OCI-LY1 (cell line): ENCODE results near the gene CPSF4L.
A peak's percentile ranks its signal among the peaks of the same experiment; 100 is the strongest.
"Not testable (repeated sequence)": the region's sequence is repeated elsewhere in the genome, so short reads cannot be mapped to it uniquely, and the experiment has no call there.

ENCODE experiments used
- H2AFZ ChIP-seq: fragments of 200-600 bp; sonication (generic), shearing (Covaris generic); 2 replicates; pipeline ENCODE4 v1.6.0; 2014; ENCODE audit warnings: antibody characterized with exemption, mild to moderate bottlenecking, low read length
- H3F3A ChIP-seq: fragments of 200-600 bp; sonication (generic), shearing (Covaris generic); 2 replicates; pipeline ENCODE4 v1.6.0; 2014; ENCODE audit warnings: mild to moderate bottlenecking, antibody characterized with exemption, low read length, moderate library complexity; ENCODE audit not compliant: insufficient read depth
- H3K27ac ChIP-seq: fragments of 200-600 bp; sonication (generic); 2 replicates; pipeline ENCODE4 v1.5.1; 2014; ENCODE audit warnings: low read length, mixed run types, mild to moderate bottlenecking, low read depth; ENCODE audit not compliant: poor library complexity, severe bottlenecking
- H3K27me3 ChIP-seq: fragments of 200-600 bp; sonication (generic); 2 replicates; pipeline ENCODE4 v1.6.0; 2014; ENCODE audit warnings: antibody characterized with exemption, mild to moderate bottlenecking, low read length, moderate library complexity; ENCODE audit not compliant: insufficient read depth
- H3K36me3 ChIP-seq: fragments of 200-600 bp; sonication (generic); 2 replicates; pipeline ENCODE4 v1.6.1; 2014; ENCODE audit warnings: mild to moderate bottlenecking, antibody characterized with exemption, low read length, moderate library complexity, mixed read lengths; ENCODE audit not compliant: insufficient read depth
- H3K4me1 ChIP-seq: fragments of 200-600 bp; sonication (generic); 2 replicates; pipeline ENCODE4 v1.5.1; 2014; ENCODE audit warnings: mild to moderate bottlenecking, low read length, moderate library complexity; ENCODE audit not compliant: insufficient read depth, severe bottlenecking
- H3K4me2 ChIP-seq: fragments of 200-600 bp; sonication (generic), shearing (Covaris generic); 2 replicates; pipeline ENCODE4 v1.6.1; 2014; ENCODE audit warnings: low read length
- H3K4me3 ChIP-seq: fragments of 200-600 bp; sonication (generic); 2 replicates; pipeline ENCODE4 v1.5.1; 2014; ENCODE audit warnings: low read length, low read depth, mild to moderate bottlenecking, mixed read lengths; ENCODE audit not compliant: poor library complexity, severe bottlenecking
- H3K79me2 ChIP-seq: fragments of 200-600 bp; shearing (Covaris generic); 2 replicates; pipeline ENCODE4 v1.6.1; 2016; ENCODE audit warnings: mixed run types, low read length, mixed read lengths; ENCODE audit not compliant: insufficient read depth
- H3K9ac ChIP-seq: fragments of 200-600 bp; sonication (generic), shearing (Covaris generic); 2 replicates; pipeline ENCODE4 v1.6.1; 2014; ENCODE audit warnings: mild to moderate bottlenecking, low read length, mixed read lengths
- H3K9me2 ChIP-seq: fragments of 200-600 bp; sonication (generic), shearing (Covaris generic); 2 replicates; pipeline ENCODE4 v1.6.1; 2014; ENCODE audit warnings: low read depth, mild to moderate bottlenecking, low read length, mixed read lengths
- H3K9me3 ChIP-seq: fragments of 200-600 bp; shearing (Covaris generic); 2 replicates; pipeline ENCODE4 v1.6.1; 2014; ENCODE audit warnings: low read length, mixed read lengths
- H4K20me1 ChIP-seq: fragments of 200-600 bp; sonication (generic), shearing (Covaris generic); 2 replicates; pipeline ENCODE4 v1.6.0; 2016; ENCODE audit warnings: mild to moderate bottlenecking, low read length; ENCODE audit not compliant: insufficient read depth
- EZH2 ChIP-seq: fragments of 200-600 bp; sonication (generic), shearing (Covaris generic); IDR thresholded peaks from 2 replicates; pipeline ENCODE4 v1.8.0; 2017; ENCODE audit warnings: borderline replicate concordance, mixed run types, mild to moderate bottlenecking, antibody characterized with exemption, low read length, moderate library complexity, mixed read lengths
- TF ChIP-seq, protein P1 (sequence below): fragments of 200-600 bp; sonication (generic), shearing (Covaris generic); IDR thresholded peaks from 2 replicates; pipeline ENCODE4 v1.5.1; 2017; ENCODE audit warnings: mild to moderate bottlenecking, antibody characterized with exemption, low read length, moderate library complexity, mixed read lengths

The CPSF4L gene, protein sequence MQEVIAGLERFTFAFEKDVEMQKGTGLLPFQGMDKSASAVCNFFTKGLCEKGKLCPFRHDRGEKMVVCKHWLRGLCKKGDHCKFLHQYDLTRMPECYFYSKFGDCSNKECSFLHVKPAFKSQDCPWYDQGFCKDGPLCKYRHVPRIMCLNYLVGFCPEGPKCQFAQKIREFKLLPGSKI

DNA sequence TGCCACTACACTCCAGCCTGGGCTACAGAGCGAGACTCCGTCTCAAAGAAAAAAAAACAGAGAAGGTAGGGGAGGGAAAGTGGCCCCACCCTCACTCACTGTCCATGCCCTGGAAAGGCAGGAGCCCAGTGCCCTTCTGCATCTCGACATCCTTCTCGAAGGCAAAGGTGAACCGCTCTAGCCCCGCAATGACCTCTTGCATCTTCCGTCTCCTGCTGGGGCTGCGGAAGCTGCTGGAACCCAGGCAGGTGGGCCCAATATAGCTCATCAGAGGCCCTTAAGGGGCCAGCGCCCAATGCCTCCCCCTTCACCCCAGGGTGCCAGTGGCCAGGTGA, at the start of gene CPSF4L:
Gene CPSF4L (minus strand): TSS at position 264 of the 335 bp plus-strand sequence. CDS start 62 bp downstream, at position 202.
- H3K27ac ChIP-seq, result no peak within 1 kb of the TSS
- no peaks in the 10 kb centered on the region for H3K9me2 ChIP-seq
- H3K4me1 ChIP-seq, result no peaks in the 10 kb centered on the region
- peaks cover 3% of the 10 kb centered on the region; the same call in 1 of the 2 replicates for H3K27me3 ChIP-seq
- no peak for TF ChIP-seq EZH2
- TF ChIP-seq, protein P1, sequence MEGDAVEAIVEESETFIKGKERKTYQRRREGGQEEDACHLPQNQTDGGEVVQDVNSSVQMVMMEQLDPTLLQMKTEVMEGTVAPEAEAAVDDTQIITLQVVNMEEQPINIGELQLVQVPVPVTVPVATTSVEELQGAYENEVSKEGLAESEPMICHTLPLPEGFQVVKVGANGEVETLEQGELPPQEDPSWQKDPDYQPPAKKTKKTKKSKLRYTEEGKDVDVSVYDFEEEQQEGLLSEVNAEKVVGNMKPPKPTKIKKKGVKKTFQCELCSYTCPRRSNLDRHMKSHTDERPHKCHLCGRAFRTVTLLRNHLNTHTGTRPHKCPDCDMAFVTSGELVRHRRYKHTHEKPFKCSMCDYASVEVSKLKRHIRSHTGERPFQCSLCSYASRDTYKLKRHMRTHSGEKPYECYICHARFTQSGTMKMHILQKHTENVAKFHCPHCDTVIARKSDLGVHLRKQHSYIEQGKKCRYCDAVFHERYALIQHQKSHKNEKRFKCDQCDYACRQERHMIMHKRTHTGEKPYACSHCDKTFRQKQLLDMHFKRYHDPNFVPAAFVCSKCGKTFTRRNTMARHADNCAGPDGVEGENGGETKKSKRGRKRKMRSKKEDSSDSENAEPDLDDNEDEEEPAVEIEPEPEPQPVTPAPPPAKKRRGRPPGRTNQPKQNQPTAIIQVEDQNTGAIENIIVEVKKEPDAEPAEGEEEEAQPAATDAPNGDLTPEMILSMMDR, result no peak
- no peak within 1 kb of the TSS for H3K4me2 ChIP-seq
- no peak within 1 kb of the TSS for H3K9ac ChIP-seq
- H3K36me3 ChIP-seq, result no peaks in the 10 kb centered on the region
- no peaks in the 10 kb centered on the region for H3K79me2 ChIP-seq
- no peak within 1 kb of the TSS for H2AFZ ChIP-seq
- H3K4me3 ChIP-seq, result no peak within 1 kb of the TSS
- no peaks in the 10 kb centered on the region for H3F3A ChIP-seq
- H3K9me3 ChIP-seq, result no peaks in the 10 kb centered on the region
- H4K20me1 ChIP-seq, result no peaks in the 10 kb centered on the region

DNA sequence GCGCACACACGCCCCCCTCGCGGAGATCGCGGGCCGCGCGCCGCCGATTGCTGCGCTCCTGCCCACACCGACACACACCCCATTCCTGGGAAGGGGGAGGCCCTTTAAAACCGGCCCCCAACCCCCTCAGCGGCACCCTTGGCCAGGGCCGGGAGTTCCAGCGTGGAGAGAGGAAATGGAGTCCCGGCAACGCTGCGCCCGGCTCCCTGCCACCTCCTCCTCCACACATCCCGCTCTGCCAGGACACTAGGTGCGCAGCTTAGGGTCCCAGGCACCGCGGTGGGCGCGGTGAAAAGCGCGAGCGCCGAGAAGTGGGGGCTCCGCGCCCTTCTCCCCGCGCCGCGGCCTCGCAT, 49.7 kb upstream of the CPSF4L start:
- Histone ChIP-seq H3K27me3 (no peaks in the 10 kb centered on the region), H2AFZ (no peak overlapping the region), H4K20me1 (no peaks in the 10 kb centered on the region), H3K9me3 (no peaks in the 10 kb centered on the region), H3K9me2 (no peaks in the 10 kb centered on the region), H3K4me2 (peak overlapping the region; percentile 52), H3K9ac (no peak overlapping the region), H3K4me1 (peaks cover 10% of the 10 kb centered on the region), H3F3A (no peaks in the 10 kb centered on the region), H3K27ac (no peak overlapping the region), H3K4me3 (peak overlapping the region; percentile 47), H3K79me2 (no peaks in the 10 kb centered on the region), H3K36me3 (no peaks in the 10 kb centered on the region)
- TF ChIP-seq, protein P1, result no peak
- no peak for TF ChIP-seq EZH2

DNA sequence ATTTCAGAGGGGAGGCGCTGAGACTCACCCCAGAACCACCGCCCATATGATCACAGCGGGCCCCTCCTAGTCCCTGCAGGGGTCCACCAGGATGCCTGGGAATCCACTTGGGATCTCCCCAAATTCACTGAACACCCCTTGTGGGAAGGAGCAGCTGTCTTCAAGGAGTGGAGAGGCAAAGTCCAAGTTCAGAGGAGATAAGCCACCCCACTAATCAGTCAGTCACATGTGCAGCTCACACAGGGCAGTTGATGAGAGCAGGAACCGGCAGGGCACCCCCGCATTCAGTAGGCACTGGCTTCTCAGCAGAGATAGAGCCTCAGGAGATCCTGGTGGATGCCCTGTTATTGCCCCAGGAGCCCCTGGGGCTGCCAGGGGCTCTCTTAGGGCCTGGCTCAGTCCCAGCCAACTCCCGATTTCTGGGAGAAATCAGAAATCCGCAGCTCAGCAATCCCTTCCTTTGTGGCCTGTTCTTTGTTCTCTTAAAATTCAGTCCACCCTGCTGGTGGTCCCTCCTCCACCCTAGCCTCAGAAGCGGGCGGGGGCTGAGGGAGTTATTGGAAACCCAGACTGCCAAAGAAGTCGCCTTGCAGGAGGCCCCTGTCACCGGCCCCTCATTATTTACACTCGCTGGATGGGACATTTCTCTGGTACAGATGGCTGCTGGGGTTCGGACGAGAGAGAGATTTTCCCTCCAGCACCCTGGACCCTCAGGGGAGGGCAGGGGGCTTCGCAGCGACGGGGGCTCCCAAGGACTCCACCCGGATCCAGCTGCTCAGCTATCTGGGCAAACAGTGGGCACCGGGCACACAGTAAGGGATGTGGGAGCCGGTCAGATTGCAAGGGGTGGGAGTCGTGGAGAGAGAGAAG, 48.3 kb upstream of the CPSF4L start:
- Histone ChIP-seq H3K9ac (no peak overlapping the region), H3K27ac (no peak overlapping the region), H3K36me3 (no peaks in the 10 kb centered on the region), H2AFZ (no peak overlapping the region), H4K20me1 (no peaks in the 10 kb centered on the region), H3F3A (no peaks in the 10 kb centered on the region), H3K9me2 (no peaks in the 10 kb centered on the region), H3K79me2 (no peaks in the 10 kb centered on the region), H3K27me3 (no peaks in the 10 kb centered on the region), H3K4me1 (peaks cover 10% of the 10 kb centered on the region), H3K4me3 (peak overlapping the region; percentile 47), H3K9me3 (no peaks in the 10 kb centered on the region), H3K4me2 (peak overlapping the region; percentile 52; the same call in 1 of the 2 replicates)
- TF ChIP-seq EZH2, result no peak
- TF ChIP-seq, protein P1, result no peak

DNA sequence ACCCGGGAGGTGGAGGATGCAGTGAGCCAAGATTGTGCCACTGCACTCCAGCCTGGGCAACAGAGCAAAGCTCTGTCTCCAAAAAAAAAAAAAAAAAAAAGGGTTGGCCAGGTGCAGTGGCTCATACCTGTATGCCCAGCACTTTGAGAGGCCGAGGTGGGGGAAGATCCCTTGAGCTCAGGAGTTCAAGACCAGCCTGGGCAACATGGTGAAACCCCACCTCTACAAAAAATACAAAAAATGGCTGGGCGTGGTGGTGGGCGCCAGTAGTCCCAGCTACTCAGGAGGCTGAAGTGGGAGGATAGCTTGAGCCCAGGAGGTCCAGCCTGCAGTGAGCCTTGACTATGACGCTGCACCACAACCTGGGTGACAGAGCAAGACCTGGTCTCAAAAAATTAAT, 47.3 kb upstream of the CPSF4L start:
- not testable (repeated sequence) for H3K4me2 ChIP-seq, H3K9ac ChIP-seq, H4K20me1 ChIP-seq, H3K9me2 ChIP-seq, H3K27ac ChIP-seq, H3F3A ChIP-seq, H3K36me3 ChIP-seq, H3K27me3 ChIP-seq, H2AFZ ChIP-seq, H3K9me3 ChIP-seq, H3K79me2 ChIP-seq, H3K4me3 ChIP-seq
- peaks cover 10% of the 10 kb centered on the region for H3K4me1 ChIP-seq
